ENCODE measurements around the gene IFI30. TPM values are rescaled to one million over a fixed set of nuclear protein-coding genes. Genes with fewer than 3 reads are reported as not detected.

The IFI30 gene
- 10.7 and 11.6 TPM in 2 replicates for polyA plus RNA-seq (2012; rRNA removed)
- polyA plus RNA-seq (2012; cell fraction: cytosol; rRNA removed), result 4.4 and 6.7 TPM in 2 replicates
- polyA plus RNA-seq (2012; cell fraction: nucleus; rRNA removed), result 4.5 and 5.5 TPM in 2 replicates

DNA sequence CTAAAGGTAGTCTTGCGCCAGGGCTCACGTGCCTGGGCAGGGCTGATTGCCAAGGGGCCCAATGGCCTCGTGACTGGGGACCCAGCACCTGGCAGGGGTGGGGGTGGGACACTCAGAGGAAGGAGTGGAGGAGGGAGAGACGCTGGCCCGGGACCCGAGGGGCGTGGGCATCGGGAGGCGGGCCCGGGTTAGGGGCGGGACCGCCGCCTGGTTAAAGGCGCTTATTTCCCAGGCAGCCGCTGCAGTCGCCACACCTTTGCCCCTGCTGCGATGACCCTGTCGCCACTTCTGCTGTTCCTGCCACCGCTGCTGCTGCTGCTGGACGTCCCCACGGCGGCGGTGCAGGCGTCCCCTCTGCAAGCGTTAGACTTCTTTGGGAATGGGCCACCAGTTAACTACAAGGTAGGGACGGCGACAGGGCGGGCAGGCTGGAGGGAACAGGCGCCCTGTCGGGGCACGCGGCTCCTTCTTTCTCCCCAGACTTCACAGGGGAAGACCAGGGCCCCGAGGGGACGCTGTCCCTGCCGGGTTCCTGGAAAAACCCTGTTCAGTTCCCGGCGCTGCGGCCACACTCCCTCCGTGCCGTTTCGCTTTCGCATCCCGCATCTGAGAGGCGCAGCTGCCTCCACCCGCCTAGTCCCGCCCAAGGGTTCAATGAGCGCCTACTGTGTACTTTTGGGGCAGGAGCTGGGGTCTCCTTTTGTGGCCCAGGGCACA, at the start of gene IFI30:
IFI30 (plus strand) TSS at position 242 of the 717 bp plus-strand sequence; CDS start at position 271, 29 bp downstream.
- CTCF ChIA-PET, result interaction anchor here (0.7 to 2.3 kb wide), 8 partner anchors 9 to 166 kb away, joined by 3 to 19 read pairs (median 6); partner anchors contain the start of gene MPV17L2
- Histone ChIP-seq H3K27me3 (ENCODE audit: insufficient read depth) (no peaks in the 10 kb centered on the region), H4K20me1 (ENCODE audit: insufficient read depth) (no peaks in the 10 kb centered on the region), H3K36me3 (replicated peaks in 1 of 2; ENCODE audit: control insufficient read depth in 1 of 2, insufficient read depth in 2 of 2, low read length in 1 of 2) (peaks cover 6 to 9% of the 10 kb centered on the region in 2 experiments), H2AFZ (ENCODE audit: low read depth) (peak within 1 kb of the TSS; percentile 87), H3K79me2 (ENCODE audit: insufficient read depth) (no peaks in the 10 kb centered on the region), H3K4me2 (peak within 1 kb of the TSS; percentile 94), H3K4me1 (ENCODE audit: control insufficient read depth in 1 of 2, insufficient read depth in 2 of 2, low read depth in 1 of 2, low read length in 1 of 2) (peaks cover 0 to 8% of the 10 kb centered on the region in 2 experiments; a peak in 1 of 4 replicates), H3K9me3 (no peaks in the 10 kb centered on the region), H3K9me2 (no peaks in the 10 kb centered on the region), H3K27ac (ENCODE audit: low read depth in 2 of 2, low read length in 1 of 2) (no peak within 1 kb of the TSS; a peak in 1 of 4 replicates), H3K9ac (peak within 1 kb of the TSS; percentile 52), H3F3A (replicated peaks; ENCODE audit: insufficient read depth) (peaks cover 5% of the 10 kb centered on the region), H3K4me3 (ENCODE audit: low read depth in 2 of 2, low read length in 1 of 2) (peak within 1 kb of the TSS; percentile 63 to 78)
- peak; percentile 88 for DNase-seq
- 7% methylated on average over 31 of the region's 47 CpGs for WGBS (ENCODE audit: low lambda C conversion rate)
- TF ChIP-seq YY1 (IDR thresholded peaks at IDR 0.05; ENCODE audit: low read depth), result no peak
- TF ChIP-seq NFIC (IDR thresholded peaks at IDR 0.05; ENCODE audit: borderline replicate concordance), result no peak
- TF ChIP-seq GABPA (IDR thresholded peaks at IDR 0.05; ENCODE audit: low read depth), result no peak
- TF ChIP-seq RAD21 (IDR thresholded peaks at IDR 0.05; ENCODE audit: low read length), result no peak
- no peak for TF ChIP-seq CHD2 (IDR thresholded peaks at IDR 0.05; ENCODE audit: low read length, partially characterized antibody)
- TF ChIP-seq RCOR1 (IDR thresholded peaks at IDR 0.05; ENCODE audit: low read length), result no peak
- no peak for TF ChIP-seq MEF2A (IDR thresholded peaks at IDR 0.05; ENCODE audit: borderline replicate concordance, low read depth)
- 0 out of 2 replicates have a peak, but pooled peaks have one; percentile 16 for TF ChIP-seq POLR2AphosphoS5 (IDR thresholded peaks at IDR 0.05; ENCODE audit: low read depth, low read length)
- no peak for TF ChIP-seq TEAD4 (IDR thresholded peaks at IDR 0.05; ENCODE audit: borderline replicate concordance, insufficient read depth)
- no peak for TF ChIP-seq FOSL2 (IDR thresholded peaks at IDR 0.05; ENCODE audit: borderline replicate concordance, low read depth)
- TF ChIP-seq, protein P1, sequence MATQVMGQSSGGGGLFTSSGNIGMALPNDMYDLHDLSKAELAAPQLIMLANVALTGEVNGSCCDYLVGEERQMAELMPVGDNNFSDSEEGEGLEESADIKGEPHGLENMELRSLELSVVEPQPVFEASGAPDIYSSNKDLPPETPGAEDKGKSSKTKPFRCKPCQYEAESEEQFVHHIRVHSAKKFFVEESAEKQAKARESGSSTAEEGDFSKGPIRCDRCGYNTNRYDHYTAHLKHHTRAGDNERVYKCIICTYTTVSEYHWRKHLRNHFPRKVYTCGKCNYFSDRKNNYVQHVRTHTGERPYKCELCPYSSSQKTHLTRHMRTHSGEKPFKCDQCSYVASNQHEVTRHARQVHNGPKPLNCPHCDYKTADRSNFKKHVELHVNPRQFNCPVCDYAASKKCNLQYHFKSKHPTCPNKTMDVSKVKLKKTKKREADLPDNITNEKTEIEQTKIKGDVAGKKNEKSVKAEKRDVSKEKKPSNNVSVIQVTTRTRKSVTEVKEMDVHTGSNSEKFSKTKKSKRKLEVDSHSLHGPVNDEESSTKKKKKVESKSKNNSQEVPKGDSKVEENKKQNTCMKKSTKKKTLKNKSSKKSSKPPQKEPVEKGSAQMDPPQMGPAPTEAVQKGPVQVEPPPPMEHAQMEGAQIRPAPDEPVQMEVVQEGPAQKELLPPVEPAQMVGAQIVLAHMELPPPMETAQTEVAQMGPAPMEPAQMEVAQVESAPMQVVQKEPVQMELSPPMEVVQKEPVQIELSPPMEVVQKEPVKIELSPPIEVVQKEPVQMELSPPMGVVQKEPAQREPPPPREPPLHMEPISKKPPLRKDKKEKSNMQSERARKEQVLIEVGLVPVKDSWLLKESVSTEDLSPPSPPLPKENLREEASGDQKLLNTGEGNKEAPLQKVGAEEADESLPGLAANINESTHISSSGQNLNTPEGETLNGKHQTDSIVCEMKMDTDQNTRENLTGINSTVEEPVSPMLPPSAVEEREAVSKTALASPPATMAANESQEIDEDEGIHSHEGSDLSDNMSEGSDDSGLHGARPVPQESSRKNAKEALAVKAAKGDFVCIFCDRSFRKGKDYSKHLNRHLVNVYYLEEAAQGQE (IDR thresholded peaks at IDR 0.05; ENCODE audit: low read depth, low read length), result no peak
- TF ChIP-seq, protein P2, sequence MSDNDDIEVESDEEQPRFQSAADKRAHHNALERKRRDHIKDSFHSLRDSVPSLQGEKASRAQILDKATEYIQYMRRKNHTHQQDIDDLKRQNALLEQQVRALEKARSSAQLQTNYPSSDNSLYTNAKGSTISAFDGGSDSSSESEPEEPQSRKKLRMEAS (IDR thresholded peaks at IDR 0.05; ENCODE audit: low read depth), result peak; percentile 43; the same call in 1 of the 2 replicates
- no peak for TF ChIP-seq ELF1 (IDR thresholded peaks at IDR 0.05)
- TF ChIP-seq EZH2phosphoT487 (IDR thresholded peaks at IDR 0.05; ENCODE audit: borderline replicate concordance, low read depth), result no peak
- no peak for TF ChIP-seq EP300 (IDR thresholded peaks at IDR 0.05; ENCODE audit: borderline replicate concordance in 1 of 2, low read depth in 1 of 2, low read length in 1 of 2)
- POLR2A ChIA-PET, result interaction anchor here (0.6 kb wide), 1 partner anchor 12 kb away, joined by 3 read pairs; no protein-coding TSS in a partner anchor

Measured in SK-N-SH (cell line).